Naive thymus-derived CD8-positive, alpha-beta T cell (primary cell): ENCODE measurements around the gene POLN. TPM values are rescaled to one million over a fixed set of nuclear protein-coding genes. Genes with fewer than 3 reads are reported as not detected.

ENCODE experiments used
- ATAC-seq, 2 donors: fragments of 150-1000 bp; cut with Tn5 transposase in 1 of 2; sonication (Bioruptor Pico), chemical (Tn5 transposase) in 1 of 2; 1 replicate in 1 of 2; 2 replicates in 1 of 2; pipeline ENCODE4 v1.10.0; 2021; ENCODE audit warnings: mild to moderate bottlenecking in 2 of 2, moderate library complexity in 2 of 2
- POLR2A ChIA-PET: fragments of 350-600 bp; sonication (Branson Sonifier 250); formaldehyde crosslinking; loops from one replicate; lab custom pipeline; 2021; ENCODE audit warnings: antibody characterized with exemption; lab: Charles Lee
- DNase-seq, 10 donors: peaks; one replicate each; pipeline versions ENCODE4 v3.0.0 to v3.0.0-alpha.2; 2020 to 2022
- H3K27ac Mint-ChIP-seq, 10 donors: one replicate each; pipeline ENCODE4 v1.8.0; 2020 to 2022; ENCODE audit warnings: mild to moderate bottlenecking in 10 of 10, mixed read lengths in 10 of 10, moderate library complexity in 4 of 10, inconsistent platforms in 1 of 10
- H3K27me3 Mint-ChIP-seq, 5 donors: one replicate each; pipeline ENCODE4 v1.8.0; 2021 to 2022; ENCODE audit warnings: mixed read lengths in 5 of 5
- H3K36me3 Mint-ChIP-seq, 3 donors: one replicate each; pipeline ENCODE4 v1.8.0; 2020 to 2022; ENCODE audit warnings: mixed read lengths in 3 of 3, mild to moderate bottlenecking in 2 of 3, inconsistent platforms in 1 of 3
- H3K4me1 Mint-ChIP-seq, 4 donors: one replicate each; pipeline ENCODE4 v1.8.0; 2021 to 2022; ENCODE audit warnings: mixed read lengths in 4 of 4
- H3K4me3 Mint-ChIP-seq, 10 donors: one replicate each; pipeline ENCODE4 v1.8.0; 2020 to 2022; ENCODE audit warnings: mild to moderate bottlenecking in 10 of 10, mixed read lengths in 10 of 10, moderate library complexity in 6 of 10, inconsistent platforms in 1 of 10
- H3K9me3 Mint-ChIP-seq, 9 donors: one replicate each; pipeline ENCODE4 v1.8.0; 2020 to 2022; ENCODE audit warnings: mixed read lengths in 9 of 9, mild to moderate bottlenecking in 3 of 9, inconsistent platforms in 1 of 9, moderate library complexity in 1 of 9
- polyA plus RNA-seq, 3 donors: library from polyadenylated mRNA; unstranded; fragments of 300-500 nt; fragmentation: Illumina TruSeq; gene quantifications; one replicate each; pipeline ENCODE4 v1.2.3, GENCODE V29; 2021
- total RNA-seq, 8 experiments: library from RNA in 2 of 8; stranded (reverse) in 2 of 8; gene quantifications; one replicate each; pipeline ENCODE4 v1.2.3 and lab custom pipeline; 2021 to 2026

The POLN gene
- total and polyA plus RNA-seq, 5 experiments from 2014 or later: 0.44 to 3.8 (median 1.7) TPM; not detected in 1

DNA sequence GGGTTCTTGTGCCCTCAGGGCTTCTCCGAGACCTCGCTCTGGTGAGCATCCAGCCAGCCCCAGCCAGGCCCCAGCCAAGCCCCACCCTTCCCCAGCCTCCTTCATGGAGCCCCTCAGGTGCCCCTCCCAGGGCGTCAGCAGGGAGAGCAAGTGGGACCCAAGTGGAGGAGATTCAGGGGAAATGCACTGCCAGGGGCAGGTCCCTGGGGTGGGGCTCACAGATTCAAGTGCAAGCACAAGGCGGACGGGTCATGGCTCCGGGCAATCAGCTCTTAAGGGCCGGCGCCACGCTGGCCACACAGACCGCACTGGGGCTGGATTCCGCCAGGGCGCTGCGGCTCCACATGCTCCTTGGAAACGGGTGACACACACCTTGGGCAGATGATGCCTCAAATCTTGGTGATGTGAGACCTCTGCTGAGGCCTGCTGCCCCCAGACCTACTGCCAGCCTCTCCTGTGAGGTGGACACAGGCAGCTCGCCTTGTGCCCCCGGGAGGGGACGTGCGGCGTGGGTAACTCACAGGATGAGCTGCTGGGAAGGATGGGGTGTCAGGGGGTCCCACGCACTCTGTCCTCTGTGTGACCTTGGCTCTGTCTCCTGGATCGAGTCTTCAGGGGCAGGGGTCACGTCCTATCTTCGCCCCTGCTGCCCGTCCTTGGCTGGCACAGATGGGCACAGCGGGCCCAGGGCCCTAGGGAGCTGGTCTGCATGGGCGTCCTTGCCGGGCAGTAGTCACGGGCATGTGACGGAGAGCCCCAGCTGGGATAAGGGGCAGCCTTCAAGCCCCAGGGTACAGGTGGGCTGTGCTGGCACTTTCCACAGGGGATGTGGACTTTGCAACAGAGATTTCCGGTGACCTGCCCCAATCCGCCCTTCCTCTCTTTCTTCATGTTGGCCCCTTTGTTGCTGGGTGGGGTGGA, 165.7 kb downstream of the POLN start:
- H3K27ac Mint-ChIP-seq: no peak overlapping the region
- POLR2A ChIA-PET: no interaction called here
- H3K4me3 Mint-ChIP-seq: no peak overlapping the region
- H3K4me1 Mint-ChIP-seq: no peaks in the 10 kb centered on the region
- no peak for DNase-seq
- H3K9me3 Mint-ChIP-seq: no peaks in the 10 kb centered on the region
- ATAC-seq: no peak
- no peaks in the 10 kb centered on the region for H3K27me3 Mint-ChIP-seq
- H3K36me3 Mint-ChIP-seq: no peaks in the 10 kb centered on the region

DNA sequence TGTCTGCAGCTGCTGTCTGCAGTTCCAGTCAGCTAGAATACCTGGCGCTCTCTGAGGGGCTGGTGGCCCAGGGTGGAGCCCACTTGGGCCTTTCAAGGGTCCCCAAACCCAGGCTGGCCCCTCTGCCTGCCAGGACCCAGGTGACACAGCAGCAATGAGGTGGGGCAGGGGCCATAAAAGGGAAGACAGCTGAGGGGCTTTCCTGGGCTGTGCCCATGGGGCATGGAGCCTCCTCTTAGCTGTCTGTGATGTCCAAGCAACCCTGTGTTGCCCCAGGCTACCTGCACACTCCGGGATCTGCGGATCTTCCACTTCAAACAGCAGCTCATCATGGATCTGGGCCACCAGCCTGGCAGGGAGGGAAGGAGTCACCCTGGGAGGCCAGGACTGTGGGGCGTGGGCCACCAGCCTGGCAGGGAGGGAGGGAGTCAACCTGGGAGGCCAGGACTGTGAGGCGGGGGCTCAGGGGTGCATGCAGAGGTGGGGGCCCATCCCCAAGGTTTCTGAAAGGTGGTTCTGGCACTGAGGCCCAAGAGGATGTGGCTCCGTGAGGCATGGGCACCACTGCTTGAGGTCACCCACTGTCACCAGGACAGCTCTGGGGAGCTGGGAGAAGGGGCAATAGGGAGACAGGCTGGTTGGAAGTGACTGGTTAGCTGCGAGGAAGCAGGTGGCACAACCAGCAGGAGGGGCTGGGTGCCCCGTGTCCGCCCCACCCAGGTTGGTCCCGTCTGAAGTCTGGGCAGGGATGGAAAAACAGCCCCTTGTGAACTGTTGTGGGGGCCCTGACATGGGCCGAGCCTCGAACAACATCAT, 166.5 kb downstream of the POLN start:
- H3K9me3 Mint-ChIP-seq: no peaks in the 10 kb centered on the region
- DNase-seq (no peak), ATAC-seq (no peak)
- peaks cover 0 to 2% (median 0%) of the 10 kb centered on the region in 5 donors for H3K27me3 Mint-ChIP-seq
- no peaks in the 10 kb centered on the region for H3K36me3 Mint-ChIP-seq
- no peak overlapping the region for H3K27ac Mint-ChIP-seq
- no peak overlapping the region for H3K4me3 Mint-ChIP-seq
- POLR2A ChIA-PET: no interaction called here
- no peaks in the 10 kb centered on the region for H3K4me1 Mint-ChIP-seq

DNA sequence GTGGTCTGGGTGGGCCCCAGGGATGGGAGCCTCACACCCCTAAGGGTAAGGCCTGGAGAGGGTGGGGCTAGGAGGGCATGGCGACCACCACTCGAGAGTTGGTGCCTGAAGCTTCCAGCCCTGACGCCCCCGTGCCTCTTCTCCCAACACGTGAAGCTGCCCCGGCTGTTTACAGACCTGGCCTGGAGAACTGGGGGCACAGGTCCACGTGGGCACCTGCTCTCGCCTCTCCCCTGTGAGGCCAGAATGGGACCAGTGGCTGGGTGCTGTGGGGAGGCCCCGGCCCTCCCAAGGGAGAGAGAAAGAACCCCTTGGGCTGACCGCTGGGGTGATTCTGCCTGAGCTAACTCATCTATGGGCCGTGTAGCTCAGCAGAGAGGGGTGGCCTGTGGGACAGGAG, 167.3 kb downstream of the POLN start:
- no peaks in the 10 kb centered on the region for H3K36me3 Mint-ChIP-seq
- H3K27ac Mint-ChIP-seq: no peak overlapping the region
- DNase-seq (no peak), ATAC-seq (no peak)
- H3K4me3 Mint-ChIP-seq: no peak overlapping the region
- no peaks in the 10 kb centered on the region for H3K9me3 Mint-ChIP-seq
- H3K27me3 Mint-ChIP-seq: peaks cover 0 to 2% (median 0%) of the 10 kb centered on the region in 5 donors
- H3K4me1 Mint-ChIP-seq: no peaks in the 10 kb centered on the region
- POLR2A ChIA-PET: no interaction called here

DNA sequence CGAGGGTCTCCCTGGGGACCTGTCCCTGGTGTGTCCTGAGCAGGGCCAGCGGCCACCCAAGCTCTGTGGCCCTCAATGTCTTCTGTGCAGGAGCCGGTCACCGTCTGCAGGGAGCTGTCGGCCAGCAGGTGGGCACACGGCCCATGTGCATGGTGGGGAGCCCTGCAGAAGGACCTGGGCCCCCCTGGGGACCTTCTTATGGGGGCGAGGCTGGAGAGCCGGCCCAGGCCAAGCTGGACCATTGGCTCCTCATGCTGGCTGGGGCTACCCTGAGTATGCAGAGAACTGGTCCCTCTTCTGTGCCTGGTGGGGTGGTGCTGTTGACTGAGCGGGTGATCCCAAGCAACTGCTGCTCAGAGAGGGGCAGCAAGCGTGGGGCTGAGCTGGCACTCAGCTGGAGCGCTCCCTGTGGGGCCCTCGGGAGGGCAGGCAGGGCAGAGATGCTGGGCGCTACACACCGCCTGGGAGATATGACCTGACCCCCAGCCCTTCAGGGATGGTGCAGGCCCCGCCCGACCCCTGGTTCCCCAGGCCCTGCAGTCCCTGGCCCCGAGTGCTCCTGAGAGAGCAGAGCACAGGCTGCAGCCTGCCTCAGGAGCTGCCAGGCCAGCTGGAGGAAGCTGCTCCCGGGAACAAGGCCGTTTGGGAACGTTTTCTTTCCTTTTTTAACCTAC, 168.0 kb downstream of the POLN start:
- POLR2A ChIA-PET: no interaction called here

DNA sequence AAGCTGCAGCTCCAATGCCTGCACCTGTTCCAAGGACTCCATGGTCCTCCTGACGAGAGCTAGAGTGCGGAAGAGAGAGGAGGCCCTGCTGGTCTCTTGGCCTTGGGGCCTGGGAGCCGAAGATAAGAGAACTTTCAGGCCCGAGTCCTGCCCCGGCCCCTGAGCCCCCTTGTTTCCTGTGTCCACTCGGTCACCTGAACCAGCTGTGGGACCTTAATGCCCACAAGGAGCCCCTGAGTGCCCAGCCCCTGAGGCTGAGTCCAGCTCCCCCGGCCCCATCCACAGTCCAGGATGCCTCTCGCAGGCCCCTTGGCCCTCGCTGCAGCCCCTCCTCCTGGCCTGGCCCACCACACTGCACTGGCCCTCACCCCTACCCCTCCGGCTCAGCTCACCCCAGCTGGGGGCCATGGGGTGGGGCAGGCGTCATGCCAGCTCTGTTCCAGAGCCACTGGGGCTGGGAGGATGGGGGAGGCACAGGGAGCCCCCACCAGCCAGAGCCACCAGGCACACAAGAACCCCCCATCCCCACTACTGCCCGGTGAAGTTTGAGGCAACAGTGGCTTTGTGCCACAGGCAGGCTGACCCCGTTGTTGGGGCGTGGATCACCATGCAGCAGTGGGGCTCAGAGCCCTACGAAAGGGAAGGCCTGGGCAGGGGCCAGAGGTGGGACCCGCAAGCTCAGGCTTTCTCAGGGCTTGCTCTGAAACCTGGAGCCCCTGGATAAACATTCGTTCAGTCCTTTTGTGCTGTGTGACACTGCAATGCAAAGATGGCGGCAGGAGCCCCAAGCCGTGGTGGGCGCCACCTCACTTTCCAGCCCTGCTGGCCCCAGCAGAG, 168.7 kb downstream of the POLN start:
- no peak for DNase-seq
- H3K4me1 Mint-ChIP-seq: no peaks in the 10 kb centered on the region

More for the DNA sequence above, 168.0 kb downstream of the POLN start:
- no peaks in the 10 kb centered on the region for H3K4me1 Mint-ChIP-seq
- peaks cover 0 to 2% (median 0%) of the 10 kb centered on the region in 5 donors for H3K27me3 Mint-ChIP-seq
- no peaks in the 10 kb centered on the region for H3K36me3 Mint-ChIP-seq
- no peak for ATAC-seq
- H3K9me3 Mint-ChIP-seq: no peaks in the 10 kb centered on the region
- no peak for DNase-seq
- no peak overlapping the region for H3K4me3 Mint-ChIP-seq
- H3K27ac Mint-ChIP-seq: no peak overlapping the region

DNA sequence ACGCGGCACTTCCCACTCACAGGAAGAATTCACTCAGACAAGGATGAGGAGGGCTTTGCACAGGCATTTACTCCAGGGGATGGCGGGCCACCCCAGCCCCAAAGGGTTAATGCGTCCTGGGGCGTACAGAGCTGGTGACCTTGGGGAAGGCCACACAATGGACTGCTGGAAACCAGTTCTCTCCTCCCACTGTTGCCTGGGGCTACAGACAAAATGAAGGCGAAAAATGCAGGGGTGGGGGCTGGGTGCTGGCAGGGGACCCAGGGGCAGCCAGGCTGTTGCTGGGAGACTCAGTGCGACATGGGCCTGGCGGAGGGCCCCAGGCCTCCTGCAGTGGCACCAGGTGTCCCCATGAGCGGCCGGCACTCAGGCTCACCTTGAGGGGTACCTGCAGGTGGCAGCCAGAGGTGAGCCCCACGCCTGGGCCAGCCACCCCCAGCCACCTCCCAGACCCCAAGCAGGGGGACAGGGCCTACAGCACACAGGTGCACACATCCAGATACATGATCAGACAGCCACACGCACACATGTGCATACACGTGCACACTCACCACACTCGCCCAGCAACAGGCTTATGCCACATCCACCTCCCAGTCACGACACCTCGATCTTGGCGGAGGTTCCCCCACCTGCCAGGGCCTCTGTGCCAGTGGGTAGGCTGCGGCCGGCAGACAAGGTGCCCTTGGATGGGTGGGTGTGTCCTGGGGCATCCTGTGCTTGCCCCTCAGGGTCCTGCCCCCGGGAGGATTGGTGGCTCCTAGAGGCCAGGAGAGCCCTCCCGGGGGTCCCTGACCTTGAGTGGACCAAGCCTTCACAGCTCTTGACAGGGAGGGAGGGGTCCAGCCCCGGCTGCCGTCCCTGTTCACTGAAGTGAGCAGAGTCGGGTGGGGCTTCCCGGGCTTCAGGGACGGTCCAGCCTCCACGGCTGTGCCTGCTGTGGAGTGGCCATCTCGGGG, 169.7 kb downstream of the POLN start:
- no peak overlapping the region for H3K4me3 Mint-ChIP-seq
- POLR2A ChIA-PET: no interaction called here
- no peaks in the 10 kb centered on the region for H3K36me3 Mint-ChIP-seq
- H3K4me1 Mint-ChIP-seq: peaks cover 0 to 2% (median 0%) of the 10 kb centered on the region in 4 donors
- H3K27ac Mint-ChIP-seq: no peak overlapping the region
- no peak for ATAC-seq
- no peaks in the 10 kb centered on the region for H3K9me3 Mint-ChIP-seq
- peaks cover 0 to 2% (median 0%) of the 10 kb centered on the region in 5 donors for H3K27me3 Mint-ChIP-seq
- DNase-seq: no peak

More for the DNA sequence above, 168.7 kb downstream of the POLN start:
- Mint-ChIP-seq H3K9me3 (no peaks in the 10 kb centered on the region), H3K4me3 (no peak overlapping the region), H3K27ac (no peak overlapping the region), H3K36me3 (no peaks in the 10 kb centered on the region), H3K27me3 (peaks cover 0 to 2% (median 0%) of the 10 kb centered on the region in 5 donors)
- no peak for ATAC-seq
- POLR2A ChIA-PET: no interaction called here

DNA sequence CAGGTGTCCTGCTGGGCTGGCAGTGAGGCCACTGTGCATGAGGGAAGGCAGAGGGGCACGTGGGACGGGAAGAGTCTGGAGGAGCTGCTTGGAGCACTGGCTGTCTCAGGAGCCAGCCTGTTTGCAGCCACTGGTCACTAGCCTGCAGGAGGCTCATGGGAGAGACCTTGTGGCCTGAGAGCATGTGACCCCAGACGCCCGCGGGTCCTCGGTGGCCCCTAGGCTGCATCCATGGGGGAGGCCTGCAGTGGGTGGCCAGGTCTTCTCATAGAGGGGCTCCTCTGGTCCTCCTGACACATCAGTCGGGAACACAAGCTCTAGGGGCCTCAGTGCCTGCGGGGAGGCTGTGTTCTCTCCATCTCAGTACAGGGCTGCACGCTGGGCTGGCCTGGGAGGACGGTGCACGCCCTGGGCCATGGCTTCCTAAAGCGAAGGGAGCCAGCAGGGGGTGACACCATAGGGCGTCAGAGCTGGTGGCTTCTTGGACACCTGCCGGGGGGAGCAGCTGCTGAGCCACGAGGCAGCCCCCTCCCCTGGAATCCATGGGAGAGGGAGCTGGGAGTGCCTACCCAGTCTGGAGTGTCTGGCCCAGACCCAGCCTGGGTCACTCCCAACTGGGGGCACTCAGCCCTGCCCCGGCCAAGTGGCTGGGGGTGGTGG, 170.5 kb downstream of the POLN start:
- POLR2A ChIA-PET: no interaction called here
- peaks cover 0 to 2% (median 0%) of the 10 kb centered on the region in 5 donors for H3K27me3 Mint-ChIP-seq
- H3K27ac Mint-ChIP-seq: no peak overlapping the region
- no peaks in the 10 kb centered on the region for H3K9me3 Mint-ChIP-seq
- ATAC-seq (no peak), DNase-seq (no peak)
- H3K4me3 Mint-ChIP-seq: no peak overlapping the region
- no peaks in the 10 kb centered on the region for H3K36me3 Mint-ChIP-seq
- H3K4me1 Mint-ChIP-seq: peaks cover 0 to 2% (median 0%) of the 10 kb centered on the region in 4 donors

DNA sequence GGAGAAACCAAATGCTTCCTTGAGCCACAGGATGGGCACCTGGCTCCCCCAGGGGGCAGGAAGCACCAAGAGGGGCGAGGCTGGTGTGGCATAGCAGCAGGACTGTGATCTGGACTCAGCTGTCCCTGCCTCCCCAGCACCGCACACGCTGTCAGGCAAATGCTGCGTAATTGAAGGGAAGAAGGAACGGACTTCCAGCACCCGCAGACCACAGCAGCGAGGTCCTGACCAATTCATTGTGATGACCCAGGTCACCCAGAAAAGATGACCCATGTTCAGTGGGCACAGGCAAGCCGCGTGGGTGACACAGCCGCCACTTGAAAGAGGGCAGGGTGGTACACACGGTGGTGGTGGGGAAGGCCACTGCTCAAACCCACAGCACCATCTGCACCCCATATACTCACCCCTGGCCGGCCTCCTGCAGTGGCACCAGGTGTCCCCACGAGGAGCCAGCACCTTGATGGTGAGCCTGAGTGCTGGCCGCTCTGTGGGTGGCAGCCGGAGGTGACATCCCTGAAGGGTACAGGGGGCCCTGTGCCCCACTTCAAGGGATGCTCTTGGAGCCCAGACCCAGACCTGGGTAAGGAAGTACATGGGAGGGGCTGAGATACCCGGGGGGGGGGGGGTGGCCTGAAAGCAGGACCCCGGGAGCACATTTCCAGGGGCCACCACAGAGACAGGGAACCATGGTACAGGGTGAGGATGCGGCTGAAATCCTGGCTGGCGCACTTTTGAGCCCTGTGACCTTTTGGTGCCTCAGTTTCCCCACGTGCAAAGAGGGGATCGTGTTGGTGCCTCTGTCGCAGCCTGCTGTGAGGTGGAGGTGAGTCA, 171.3 kb downstream of the POLN start:
- DNase-seq: no peak
- H3K27me3 Mint-ChIP-seq: peaks cover 0 to 2% (median 0%) of the 10 kb centered on the region in 5 donors
- no peak for ATAC-seq
- H3K27ac Mint-ChIP-seq: no peak overlapping the region
- H3K4me3 Mint-ChIP-seq: no peak overlapping the region
- POLR2A ChIA-PET: no interaction called here
- H3K9me3 Mint-ChIP-seq: no peaks in the 10 kb centered on the region
- H3K4me1 Mint-ChIP-seq: peaks cover 0 to 2% (median 0%) of the 10 kb centered on the region in 4 donors
- H3K36me3 Mint-ChIP-seq: no peaks in the 10 kb centered on the region

DNA sequence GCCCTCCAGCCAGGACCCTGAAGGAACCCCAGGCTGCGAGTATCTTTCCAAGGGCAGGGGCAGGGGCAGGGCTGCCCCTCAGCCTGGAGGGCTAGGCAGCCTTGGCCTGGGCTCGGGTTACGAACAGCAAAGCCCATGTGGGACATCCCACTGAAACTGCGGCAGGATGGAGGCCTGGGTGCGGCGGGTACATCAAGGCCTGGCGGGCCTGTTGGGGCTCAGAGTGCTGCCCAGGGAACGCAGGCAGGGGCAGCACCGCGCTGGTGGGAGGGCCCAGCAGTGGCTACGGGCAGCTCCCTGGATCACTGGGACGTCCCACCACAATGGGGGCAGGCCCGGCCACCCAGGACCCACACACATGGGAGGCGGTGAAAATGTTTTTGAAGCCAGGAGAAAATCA, 171.9 kb downstream of the POLN start:
- ATAC-seq (no peak), DNase-seq (no peak)
- no peaks in the 10 kb centered on the region for H3K9me3 Mint-ChIP-seq
- H3K27me3 Mint-ChIP-seq: peaks cover 0 to 2% (median 0%) of the 10 kb centered on the region in 5 donors
- H3K4me3 Mint-ChIP-seq: no peak overlapping the region
- H3K27ac Mint-ChIP-seq: no peak overlapping the region
- no peaks in the 10 kb centered on the region for H3K36me3 Mint-ChIP-seq
- POLR2A ChIA-PET: no interaction called here
- H3K4me1 Mint-ChIP-seq: peaks cover 0 to 2% (median 0%) of the 10 kb centered on the region in 4 donors
